HK-2 (cell line): ENCODE results near the gene COL26A1.
"Not testable (repeated sequence)": the region's sequence is repeated elsewhere in the genome, so short reads cannot be mapped to it uniquely, and the experiment has no call there.

Experiments used
- DNase-seq: peaks from one replicate; pipeline ENCODE4 v3.0.0-alpha.2; 2018; ENCODE audit not compliant: unreplicated experiment

Gene COL26A1

DNA sequence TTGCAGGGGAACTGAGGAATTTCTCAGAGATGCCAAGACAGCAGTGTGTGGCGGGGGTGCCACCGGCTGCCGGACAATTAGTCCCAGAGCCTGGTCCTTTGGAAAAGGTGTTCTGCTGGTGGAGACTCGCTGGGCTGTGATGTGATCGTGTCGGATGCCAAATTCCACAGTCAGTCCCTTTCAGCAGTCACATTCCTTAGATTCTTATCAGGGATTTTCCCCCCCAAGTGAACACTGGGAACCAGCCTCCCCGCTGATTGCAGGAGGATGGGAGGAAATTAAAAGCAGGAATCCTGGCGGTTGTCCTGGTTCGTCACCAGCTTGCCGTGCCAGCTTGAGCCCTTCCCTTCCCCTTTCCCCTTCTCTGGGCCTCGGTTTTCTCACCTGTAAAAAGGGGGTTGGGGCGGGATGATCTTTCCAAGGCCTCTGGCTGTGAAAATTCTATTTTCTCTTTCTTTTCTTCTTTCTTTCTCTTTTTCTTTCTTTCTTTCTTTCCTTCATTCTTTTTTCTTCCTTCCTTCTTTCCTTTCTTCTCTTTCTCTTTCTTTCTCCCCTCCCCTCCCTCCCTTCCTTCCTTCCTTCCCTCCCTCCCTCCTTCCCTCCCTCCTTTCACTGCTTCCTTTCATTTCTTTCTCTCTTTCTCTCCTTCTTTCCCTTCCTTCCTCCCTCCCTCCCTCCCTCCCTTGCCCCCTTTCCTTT lies 39.6 kb downstream of the COL26A1 start:
- peak; percentile 52 for DNase-seq

GRCh38 chr7:101402835-101403234 lies 40.2 kb downstream of the COL26A1 start:
- no peak for DNase-seq

GRCh38 chr7:101405474-101406067 lies 42.9 kb downstream of the COL26A1 start:
- DNase-seq: no peak

DNA sequence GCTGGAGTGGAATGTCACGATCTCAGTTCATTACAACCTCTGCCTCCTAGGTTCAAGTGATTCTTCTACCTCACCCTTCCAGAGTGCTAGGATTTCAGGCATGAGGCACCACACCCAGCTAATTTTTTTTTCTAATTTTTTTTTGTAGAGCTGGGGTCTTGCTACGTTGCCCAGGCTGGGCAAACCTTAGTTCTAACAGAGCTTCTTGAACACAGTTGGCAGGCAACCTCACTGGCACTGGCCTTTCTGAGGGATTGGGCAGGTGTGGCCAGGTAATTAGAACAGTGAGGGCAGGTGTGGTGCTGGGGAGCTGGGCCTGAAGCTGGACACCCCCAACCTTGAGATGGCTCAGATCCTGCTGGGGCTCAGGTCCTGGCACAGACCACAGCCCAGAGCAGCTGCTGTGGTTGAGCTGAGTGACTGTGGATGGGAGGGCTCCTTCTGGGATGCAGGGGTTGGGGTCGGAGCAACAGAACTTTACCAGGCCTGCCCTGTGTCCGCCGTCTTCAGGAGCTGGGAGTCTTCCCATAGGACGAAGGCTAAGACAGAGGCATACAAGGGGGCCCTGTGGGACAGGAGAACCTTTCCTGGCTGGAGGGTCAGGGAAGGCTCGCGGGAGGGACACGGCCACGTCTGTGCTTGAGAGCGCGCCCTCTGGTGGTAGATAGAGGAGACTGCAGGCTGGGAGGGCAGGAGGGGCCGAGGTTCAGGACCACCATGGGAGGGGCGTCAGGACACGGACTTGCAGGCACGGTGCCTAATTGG lies 48.2 kb downstream of the COL26A1 start:
- peak; percentile 9 for DNase-seq

DNA sequence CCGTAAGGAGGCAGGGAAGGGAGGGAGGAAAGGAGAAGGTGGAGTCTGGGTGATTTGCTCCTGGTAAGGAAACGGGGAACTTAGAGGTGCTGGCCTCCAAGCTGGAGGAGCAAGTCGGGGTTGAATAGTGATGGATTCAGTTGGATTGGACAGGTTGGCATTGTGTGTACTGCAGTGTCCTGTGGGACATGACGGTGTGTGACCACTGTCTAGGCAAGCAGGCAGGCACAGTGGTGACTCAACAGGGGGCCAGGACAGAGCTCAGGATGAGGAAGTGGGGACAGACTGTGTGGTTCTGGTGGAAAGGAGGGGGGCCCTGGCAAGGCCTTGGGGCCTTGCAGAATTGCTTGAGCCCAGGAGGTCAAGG lies 48.8 kb downstream of the COL26A1 start:
- DNase-seq: no peak

- no peak for DNase-seq
Observed at GRCh38 chr7:101412976-101413375, 50.3 kb downstream of the COL26A1 start.

- no peak for DNase-seq
Observed at GRCh38 chr7:101418694-101419093, 56.0 kb downstream of the COL26A1 start.

GRCh38 chr7:101419831-101420230 lies 57.2 kb downstream of the COL26A1 start:
- no peak for DNase-seq

DNA sequence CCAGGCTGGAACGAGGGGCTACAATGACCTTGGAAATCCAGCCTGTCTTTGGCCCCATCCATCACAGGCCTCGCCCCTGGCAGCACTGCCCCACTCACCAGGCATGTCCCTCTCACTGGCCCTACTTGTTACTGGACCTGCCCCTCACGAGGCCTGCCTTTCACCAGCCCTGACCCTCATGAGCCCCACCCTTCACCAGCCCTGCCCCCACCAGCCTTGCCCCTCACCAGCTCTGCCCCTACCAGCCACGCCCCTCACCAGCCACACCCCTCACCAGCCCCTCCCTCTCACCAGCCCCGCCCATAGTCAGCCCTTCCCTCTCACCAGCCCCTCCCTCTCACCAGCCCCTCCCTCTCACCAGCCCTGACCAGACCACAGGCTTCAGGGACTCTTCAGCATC lies 57.8 kb downstream of the COL26A1 start:
- no peak for DNase-seq

GRCh38 chr7:101422356-101423195 lies 59.9 kb downstream of the COL26A1 start:
- no peak for DNase-seq

- no peak for DNase-seq
Observed at GRCh38 chr7:101426303-101427011, 63.8 kb downstream of the COL26A1 start.

GRCh38 chr7:101428093-101428866 lies 65.6 kb downstream of the COL26A1 start:
- no peak for DNase-seq

DNA sequence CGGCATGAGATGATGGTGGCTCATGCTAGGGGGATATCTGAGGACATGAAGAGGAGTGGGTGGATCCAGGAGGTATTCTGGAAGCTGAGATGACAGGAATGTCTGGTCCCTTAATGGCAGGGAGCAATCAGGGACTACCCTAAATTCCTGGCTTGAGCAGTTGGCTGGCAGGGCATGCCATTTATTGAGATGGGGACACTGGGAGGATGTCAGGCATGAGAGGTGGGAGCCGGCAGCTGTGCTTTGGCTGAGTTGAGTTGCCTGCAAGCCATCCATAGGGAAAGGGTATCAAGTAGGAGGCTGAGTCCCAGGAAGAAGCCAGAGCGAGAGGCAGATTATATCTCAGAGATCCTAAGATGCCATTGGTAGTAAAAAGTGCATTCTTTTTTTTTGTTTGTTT lies 69.6 kb downstream of the COL26A1 start:
- no peak for DNase-seq

DNA sequence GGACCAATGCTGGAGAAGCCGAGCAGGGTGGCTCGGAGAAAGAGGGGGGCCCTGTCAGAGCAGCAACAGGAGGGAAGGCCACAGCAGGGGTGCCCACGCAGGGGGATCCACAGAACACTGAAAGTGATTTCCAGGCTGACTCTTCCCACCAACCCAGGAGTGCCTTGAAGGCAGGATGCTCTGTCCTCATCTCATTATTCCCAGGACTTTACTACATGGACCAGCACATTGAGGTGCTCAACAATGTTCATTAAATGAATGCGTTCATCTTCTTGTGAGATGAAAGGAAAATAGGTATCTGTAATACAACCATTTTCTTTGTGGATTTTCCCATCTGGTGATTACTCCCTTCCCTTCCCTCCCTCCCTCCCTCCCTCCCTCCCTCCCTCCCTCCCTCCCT lies 71.0 kb downstream of the COL26A1 start:
- no peak for DNase-seq

- DNase-seq: not testable (repeated sequence)
Observed at GRCh38 chr7:101434155-101434554, 71.5 kb downstream of the COL26A1 start.

- no peak for DNase-seq
Observed at GRCh38 chr7:101435461-101436220, 73.0 kb downstream of the COL26A1 start.

GRCh38 chr7:101436221-101436735 lies 73.6 kb downstream of the COL26A1 start:
- DNase-seq: no peak

DNA sequence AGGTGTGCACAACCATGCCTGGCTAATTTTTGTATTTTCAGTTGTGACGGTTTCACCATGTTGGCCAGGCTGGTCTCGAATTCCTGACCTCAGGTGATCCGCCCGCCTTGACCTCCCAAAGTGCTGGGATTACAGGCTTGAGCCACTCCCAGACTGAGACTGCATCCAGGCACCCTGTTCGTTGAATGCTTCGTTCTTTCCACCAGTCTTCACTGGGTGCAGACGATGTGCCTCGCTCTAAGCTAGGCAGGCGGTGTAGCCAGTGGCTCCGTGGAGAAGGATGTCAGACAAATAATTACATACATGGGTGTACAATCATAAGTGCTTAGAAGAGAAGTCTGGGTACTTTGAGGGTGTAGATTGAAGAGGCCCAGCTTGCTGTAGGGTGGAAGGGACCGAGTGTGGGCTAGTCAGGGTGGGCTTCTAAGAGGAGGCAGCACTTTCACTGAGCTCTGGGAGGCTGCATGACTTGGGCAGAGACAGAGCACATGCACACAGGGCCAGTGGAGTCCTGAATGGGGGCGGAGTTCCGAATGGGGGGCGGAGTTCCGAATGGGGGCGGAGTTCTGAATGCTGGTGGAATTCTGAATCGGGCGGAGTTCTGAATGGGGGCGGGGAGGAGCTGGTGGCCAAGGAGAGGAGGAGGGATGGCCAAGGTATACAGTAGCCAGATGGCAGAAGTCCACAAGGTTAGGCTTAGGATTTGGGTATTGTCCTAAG lies 74.3 kb downstream of the COL26A1 start:
- no peak for DNase-seq

GRCh38 chr7:101441890-101442289 lies 79.2 kb downstream of the COL26A1 start:
- DNase-seq: no peak
